Measurements from ENCODE around the gene KRTAP2-3.
"Not testable (repeated sequence)": the region's sequence is repeated elsewhere in the genome, so short reads cannot be mapped to it uniquely, and the experiment has no call there.

Gene KRTAP2-3

GRCh38 chr17:41098481-41098880, 38.6 kb upstream of the KRTAP2-3 start:
- H2BK5ac ChIP-seq (ENCODE audit: low read length) = no peak overlapping the region
- no CpG with 5 or more reads among the region's 6 CpGs for WGBS, 2 donors (ENCODE audit: extremely low coverage in 2 of 2, insufficient read length in 2 of 2, insufficient replicate concordance in 1 of 2)
- peaks cover 0 to 2% of the 10 kb centered on the region in 2 donors for H3K4me1 ChIP-seq (ENCODE audit: control insufficient read depth in 2 of 2, insufficient read depth in 1 of 2, low read depth in 1 of 2, low read length in 2 of 2)
- no peak overlapping the region for H4K8ac ChIP-seq (ENCODE audit: low read depth, low read length)
- H2BK12ac ChIP-seq (ENCODE audit: low read length) = no peak overlapping the region
- DNase-seq (ENCODE audit: low spot score) = no peak
- H3K27me3 ChIP-seq (ENCODE audit: control insufficient read depth in 3 of 3, insufficient read depth in 3 of 3, low read depth in 1 of 3, low read length in 3 of 3) = no peaks in the 10 kb centered on the region
- H3K9ac ChIP-seq (ENCODE audit: low read depth, low read length, poor library complexity) = no peak overlapping the region
- H3K14ac ChIP-seq (ENCODE audit: low read length) = no peak overlapping the region
- H2AK5ac ChIP-seq (ENCODE audit: low read depth, low read length) = no peak overlapping the region
- H3K4me2 ChIP-seq (ENCODE audit: insufficient read depth, low read length, poor library complexity, severe bottlenecking) = no peak overlapping the region
- H4K91ac ChIP-seq (ENCODE audit: low read depth, low read length, poor library complexity) = no peak overlapping the region
- no peak overlapping the region for H3K18ac ChIP-seq (ENCODE audit: low read length)
- H3K36me3 ChIP-seq (replicated peaks in 1 of 2; ENCODE audit: control insufficient read depth in 2 of 2, insufficient read depth in 2 of 2, low read length in 2 of 2) = no peaks in the 10 kb centered on the region
- no peak overlapping the region for H3K4ac ChIP-seq (ENCODE audit: low read length)
- H2BK15ac ChIP-seq (ENCODE audit: low read length) = no peak overlapping the region
- H3K27ac ChIP-seq (replicated peaks; ENCODE audit: low read length) = no peak overlapping the region
- no peak overlapping the region for H2BK120ac ChIP-seq (ENCODE audit: low read depth, low read length)
- no peak overlapping the region for H3K4me3 ChIP-seq (ENCODE audit: low read length in 2 of 2)
- no peak overlapping the region for H2AFZ ChIP-seq (ENCODE audit: low read length)
- H3K9me3 ChIP-seq (replicated peaks in 1 of 2; ENCODE audit: control insufficient read depth in 2 of 2, insufficient read depth in 1 of 2, low read depth in 1 of 2, low read length in 2 of 2) = peaks cover 0 to 3% of the 10 kb centered on the region in 2 donors
- H3K23ac ChIP-seq (ENCODE audit: low read depth, low read length, poor library complexity) = no peak overlapping the region
- no peaks in the 10 kb centered on the region for H3K79me1 ChIP-seq (ENCODE audit: low read depth, low read length)

GRCh38 chr17:41098042-41098441, 38.1 kb upstream of the KRTAP2-3 start, which contains the start of gene KRTAP4-8:
KRTAP4-8 (minus strand) TSS chr17:41098142; CDS start chr17:41098084, 58 bp downstream.
- H2AK5ac ChIP-seq (ENCODE audit: low read depth, low read length) = no peak within 1 kb of the TSS
- H3K23ac ChIP-seq (ENCODE audit: low read depth, low read length, poor library complexity) = no peak within 1 kb of the TSS
- no peak within 1 kb of the TSS for H2BK120ac ChIP-seq (ENCODE audit: low read depth, low read length)
- H3K4ac ChIP-seq (ENCODE audit: low read length) = no peak within 1 kb of the TSS
- no peak for DNase-seq (ENCODE audit: low spot score)
- no peak within 1 kb of the TSS for H3K27ac ChIP-seq (replicated peaks; ENCODE audit: low read length)
- no peak within 1 kb of the TSS for H4K91ac ChIP-seq (ENCODE audit: low read depth, low read length, poor library complexity)
- no peak within 1 kb of the TSS for H3K4me3 ChIP-seq (ENCODE audit: low read length in 2 of 2)
- no peak within 1 kb of the TSS for H3K14ac ChIP-seq (ENCODE audit: low read length)
- H3K27me3 ChIP-seq (ENCODE audit: control insufficient read depth in 3 of 3, insufficient read depth in 3 of 3, low read depth in 1 of 3, low read length in 3 of 3) = no peaks in the 10 kb centered on the region
- peaks cover 0 to 3% of the 10 kb centered on the region in 2 donors for H3K9me3 ChIP-seq (replicated peaks in 1 of 2; ENCODE audit: control insufficient read depth in 2 of 2, insufficient read depth in 1 of 2, low read depth in 1 of 2, low read length in 2 of 2)
- no peak within 1 kb of the TSS for H3K18ac ChIP-seq (ENCODE audit: low read length)
- no peak within 1 kb of the TSS for H2BK15ac ChIP-seq (ENCODE audit: low read length)
- no peaks in the 10 kb centered on the region for H3K79me1 ChIP-seq (ENCODE audit: low read depth, low read length)
- H3K36me3 ChIP-seq (replicated peaks in 1 of 2; ENCODE audit: control insufficient read depth in 2 of 2, insufficient read depth in 2 of 2, low read length in 2 of 2) = no peaks in the 10 kb centered on the region
- H2AFZ ChIP-seq (ENCODE audit: low read length) = no peak within 1 kb of the TSS
- no peak within 1 kb of the TSS for H2BK5ac ChIP-seq (ENCODE audit: low read length)
- no peak within 1 kb of the TSS for H4K8ac ChIP-seq (ENCODE audit: low read depth, low read length)
- H3K4me1 ChIP-seq (ENCODE audit: control insufficient read depth in 2 of 2, insufficient read depth in 1 of 2, low read depth in 1 of 2, low read length in 2 of 2) = peaks cover 0 to 2% of the 10 kb centered on the region in 2 donors
- no peak within 1 kb of the TSS for H3K4me2 ChIP-seq (ENCODE audit: insufficient read depth, low read length, poor library complexity, severe bottlenecking)
- H3K9ac ChIP-seq (ENCODE audit: low read depth, low read length, poor library complexity) = no peak within 1 kb of the TSS
- no CpG with 5 or more reads among the region's 4 CpGs for WGBS, 2 donors (ENCODE audit: extremely low coverage in 2 of 2, insufficient read length in 2 of 2, insufficient replicate concordance in 1 of 2)
- no peak within 1 kb of the TSS for H2BK12ac ChIP-seq (ENCODE audit: low read length)

GRCh38 chr17:41096055-41096454, 36.1 kb upstream of the KRTAP2-3 start:
- H3K4ac ChIP-seq (ENCODE audit: low read length) = no peak overlapping the region
- no peak overlapping the region for H3K9ac ChIP-seq (ENCODE audit: low read depth, low read length, poor library complexity)
- H3K4me2 ChIP-seq (ENCODE audit: insufficient read depth, low read length, poor library complexity, severe bottlenecking) = no peak overlapping the region
- no peaks in the 10 kb centered on the region for H3K79me1 ChIP-seq (ENCODE audit: low read depth, low read length)
- no peak overlapping the region for H3K23ac ChIP-seq (ENCODE audit: low read depth, low read length, poor library complexity)
- no peak overlapping the region for H2AK5ac ChIP-seq (ENCODE audit: low read depth, low read length)
- WGBS, 2 donors (ENCODE audit: extremely low coverage in 2 of 2, insufficient read length in 2 of 2, insufficient replicate concordance in 1 of 2) = no CpG with 5 or more reads among the region's 7 CpGs
- H3K4me3 ChIP-seq (ENCODE audit: low read length in 2 of 2) = no peak overlapping the region
- no peaks in the 10 kb centered on the region for H3K4me1 ChIP-seq (ENCODE audit: control insufficient read depth in 2 of 2, insufficient read depth in 1 of 2, low read depth in 1 of 2, low read length in 2 of 2)
- H4K8ac ChIP-seq (ENCODE audit: low read depth, low read length) = no peak overlapping the region
- no peak overlapping the region for H3K14ac ChIP-seq (ENCODE audit: low read length)
- no peaks in the 10 kb centered on the region for H3K36me3 ChIP-seq (replicated peaks in 1 of 2; ENCODE audit: control insufficient read depth in 2 of 2, insufficient read depth in 2 of 2, low read length in 2 of 2)
- H2AFZ ChIP-seq (ENCODE audit: low read length) = no peak overlapping the region
- DNase-seq (ENCODE audit: low spot score) = no peak
- no peak overlapping the region for H2BK5ac ChIP-seq (ENCODE audit: low read length)
- H2BK120ac ChIP-seq (ENCODE audit: low read depth, low read length) = no peak overlapping the region
- H2BK12ac ChIP-seq (ENCODE audit: low read length) = no peak overlapping the region
- H4K91ac ChIP-seq (ENCODE audit: low read depth, low read length, poor library complexity) = no peak overlapping the region
- H3K27ac ChIP-seq (replicated peaks; ENCODE audit: low read length) = no peak overlapping the region
- no peak overlapping the region for H2BK15ac ChIP-seq (ENCODE audit: low read length)
- H3K9me3 ChIP-seq (replicated peaks in 1 of 2; ENCODE audit: control insufficient read depth in 2 of 2, insufficient read depth in 1 of 2, low read depth in 1 of 2, low read length in 2 of 2) = peaks cover 0 to 3% of the 10 kb centered on the region in 2 donors
- no peaks in the 10 kb centered on the region for H3K27me3 ChIP-seq (ENCODE audit: control insufficient read depth in 3 of 3, insufficient read depth in 3 of 3, low read depth in 1 of 3, low read length in 3 of 3)
- no peak overlapping the region for H3K18ac ChIP-seq (ENCODE audit: low read length)

- not testable (repeated sequence) for H4K91ac ChIP-seq (ENCODE audit: low read depth, low read length, poor library complexity); H4K8ac ChIP-seq (ENCODE audit: low read depth, low read length); DNase-seq (ENCODE audit: low spot score); H3K36me3 ChIP-seq (replicated peaks in 1 of 2; ENCODE audit: control insufficient read depth in 2 of 2, insufficient read depth in 2 of 2, low read length in 2 of 2); H3K18ac ChIP-seq (ENCODE audit: low read length); H2BK15ac ChIP-seq (ENCODE audit: low read length); H3K27me3 ChIP-seq (ENCODE audit: control insufficient read depth in 3 of 3, insufficient read depth in 3 of 3, low read depth in 1 of 3, low read length in 3 of 3); H2BK5ac ChIP-seq (ENCODE audit: low read length); H3K23ac ChIP-seq (ENCODE audit: low read depth, low read length, poor library complexity); H3K4me2 ChIP-seq (ENCODE audit: insufficient read depth, low read length, poor library complexity, severe bottlenecking); H3K4me1 ChIP-seq (ENCODE audit: control insufficient read depth in 2 of 2, insufficient read depth in 1 of 2, low read depth in 1 of 2, low read length in 2 of 2); H2BK12ac ChIP-seq (ENCODE audit: low read length); H3K9me3 ChIP-seq (replicated peaks in 1 of 2; ENCODE audit: control insufficient read depth in 2 of 2, insufficient read depth in 1 of 2, low read depth in 1 of 2, low read length in 2 of 2); H3K79me1 ChIP-seq (ENCODE audit: low read depth, low read length); H3K27ac ChIP-seq (replicated peaks; ENCODE audit: low read length); H2BK120ac ChIP-seq (ENCODE audit: low read depth, low read length); H3K14ac ChIP-seq (ENCODE audit: low read length); H3K4me3 ChIP-seq (ENCODE audit: low read length in 2 of 2); H2AK5ac ChIP-seq (ENCODE audit: low read depth, low read length); H3K9ac ChIP-seq (ENCODE audit: low read depth, low read length, poor library complexity); H3K4ac ChIP-seq (ENCODE audit: low read length); H2AFZ ChIP-seq (ENCODE audit: low read length)
- no CpG with 5 or more reads among the region's 4 CpGs for WGBS, 2 donors (ENCODE audit: extremely low coverage in 2 of 2, insufficient read length in 2 of 2, insufficient replicate concordance in 1 of 2)
Observed at GRCh38 chr17:41088760-41089352, 28.9 kb upstream of the KRTAP2-3 start.

Measured in neuronal stem cell (in vitro differentiated cells).